ENCODE results near the gene SPIB. TPM values are rescaled to one million over a fixed set of nuclear protein-coding genes. Genes with fewer than 3 reads are reported as not detected.

Gene SPIB
- total RNA-seq, 2 donors from 2014 or later, result 6.9 TPM; not detected in 1

GRCh38 chr19:50401605-50402450, 16.9 kb upstream of the SPIB start:
- no peak overlapping the region for H3K4me3 ChIP-seq
- no peaks in the 10 kb centered on the region for H3K36me3 ChIP-seq (replicated peaks in 1 of 2; ENCODE audit: insufficient read depth in 1 of 2, low read depth in 2 of 2)
- intact Hi-C loops (cut with DNase I), result no loop called here
- DNase-seq (no peak), ATAC-seq (no peak)
- H3K27ac ChIP-seq, result no peak overlapping the region
- 94 to 95% methylated on average over 21 to 46 of the region's 48 CpGs for WGBS, 2 donors
- H3K27me3 ChIP-seq, result no peaks in the 10 kb centered on the region
- H3K9me3 ChIP-seq, result no peaks in the 10 kb centered on the region
- no peaks in the 10 kb centered on the region for H3K4me1 ChIP-seq
- TF ChIP-seq CTCF (IDR thresholded peaks at IDR 0.05), result no peak
- TF ChIP-seq POLR2A (IDR thresholded peaks at IDR 0.05), result no peak

GRCh38 chr19:50402544-50403301, 16.0 kb upstream of the SPIB start:
- Histone ChIP-seq H3K4me1 (no peaks in the 10 kb centered on the region), H3K4me3 (no peak overlapping the region), H3K9me3 (no peaks in the 10 kb centered on the region), H3K27ac (no peak overlapping the region), H3K27me3 (no peaks in the 10 kb centered on the region), H3K36me3 (replicated peaks in 1 of 2; ENCODE audit: insufficient read depth in 1 of 2, low read depth in 2 of 2) (no peaks in the 10 kb centered on the region)
- no peak for TF ChIP-seq POLR2A (IDR thresholded peaks at IDR 0.05)
- no peak for TF ChIP-seq CTCF (IDR thresholded peaks at IDR 0.05)
- ATAC-seq (peak; percentile 33), DNase-seq (no peak)
- intact Hi-C loops (cut with DNase I), result no loop called here
- WGBS, 2 donors, result 93 to 96% methylated on average over 8 to 40 of the region's 41 CpGs

- H3K27ac ChIP-seq, result no peak overlapping the region
- 87 to 88% methylated on average over 11 to 20 of the region's 22 CpGs for WGBS, 2 donors
- no peaks in the 10 kb centered on the region for H3K4me1 ChIP-seq
- H3K9me3 ChIP-seq, result no peaks in the 10 kb centered on the region
- no peak overlapping the region for H3K4me3 ChIP-seq
- ATAC-seq (no peak), DNase-seq (no peak)
- no peaks in the 10 kb centered on the region for H3K27me3 ChIP-seq
- intact Hi-C loops (cut with DNase I), result no loop called here
- no peaks in the 10 kb centered on the region for H3K36me3 ChIP-seq (replicated peaks in 1 of 2; ENCODE audit: insufficient read depth in 1 of 2, low read depth in 2 of 2)
- TF ChIP-seq POLR2A (IDR thresholded peaks at IDR 0.05), result no peak
- no peak for TF ChIP-seq CTCF (IDR thresholded peaks at IDR 0.05)
Observed at GRCh38 chr19:50406156-50406820, 12.4 kb upstream of the SPIB start.

- Histone ChIP-seq H3K4me3 (no peak overlapping the region), H3K4me1 (no peaks in the 10 kb centered on the region), H3K9me3 (no peaks in the 10 kb centered on the region), H3K27me3 (no peaks in the 10 kb centered on the region), H3K27ac (no peak overlapping the region), H3K36me3 (replicated peaks in 1 of 2; ENCODE audit: insufficient read depth in 1 of 2, low read depth in 2 of 2) (no peaks in the 10 kb centered on the region)
- TF ChIP-seq CTCF (IDR thresholded peaks at IDR 0.05), result no peak
- no peak for TF ChIP-seq POLR2A (IDR thresholded peaks at IDR 0.05)
- DNase-seq, result no peak
- intact Hi-C loops (cut with DNase I), result no loop called here
- WGBS, 2 donors, result 88 to 89% methylated on average over 2 to 19 of the region's 19 CpGs
- no peak for ATAC-seq
Observed at GRCh38 chr19:50406829-50407228, 11.9 kb upstream of the SPIB start.
